NT2/D1 (cell line): Measurements from ENCODE around the gene PIWIL4.

Experiments used
- SUZ12 ChIP-seq: IDR thresholded peaks from 2 replicates; pipeline ENCODE4 v1.6.1; 2011; ENCODE audit not compliant: insufficient read length, insufficient read depth; ENCODE audit errors: extremely low read depth
- ZNF274 ChIP-seq: IDR thresholded peaks from 2 replicates; pipeline ENCODE4 v1.6.1; 2011; ENCODE audit warnings: mild to moderate bottlenecking, low read depth, low read length

DNA sequence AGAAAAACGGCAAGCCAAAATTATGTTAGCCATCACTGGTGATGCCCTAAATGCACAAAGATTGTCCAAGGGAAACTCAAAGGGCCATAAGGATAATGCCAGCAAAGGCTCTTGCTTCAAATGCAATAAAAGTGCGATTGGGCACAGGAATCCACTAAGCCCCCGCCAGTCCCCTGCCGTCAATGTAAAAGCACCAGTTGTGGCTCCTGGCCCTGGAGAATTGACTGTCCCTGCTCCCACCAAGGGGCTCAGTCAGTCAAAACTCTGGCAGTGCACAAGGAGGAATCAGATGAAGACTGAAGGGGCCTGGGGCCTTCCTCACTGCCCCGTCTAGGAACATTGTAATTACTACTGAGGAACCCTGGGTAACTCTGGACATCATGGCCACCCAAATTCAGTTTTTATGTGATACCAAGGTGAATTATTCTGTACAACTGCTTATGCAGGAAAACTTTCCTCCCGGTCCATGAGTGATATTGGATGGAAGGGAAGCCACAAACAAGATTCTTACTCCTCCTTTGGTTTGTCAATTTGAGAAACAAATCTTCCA is 85.6 kb downstream of the PIWIL4 start:
- TF ChIP-seq ZNF274 (no peak), SUZ12 (no peak)
